ENCODE results near the gene TOP3B.

- TF ChIP-seq CTCF (conservative IDR thresholded peaks at IDR 0.05; ENCODE audit: low read depth, low read length) (no peak), EZH2 (IDR thresholded peaks at IDR 0.05; ENCODE audit: low read length, unreplicated experiment) (no peak)
These were observed 45.4 kb upstream of the TOP3B start for GRCh38 chr22:22027955-22028354.

Measured in PC-3 (cell line).